K562 (cell line): Measurements from ENCODE around the gene MSL2. TPM values are rescaled to one million over a fixed set of nuclear protein-coding genes. Genes with fewer than 3 reads are reported as not detected.

Experiments
- ATAC-seq: fragments of 200-7000 bp; cut with Tn5 transposase; 3 replicates; pipeline ENCODE4 v1.9.1; 2020; ENCODE audit warnings: moderate library complexity
- BruUV-seq: library from RNA; stranded (reverse); fragments of 400-500 nt; replicated peaks from 2 replicates; lab custom pipeline; 2021; lab: Mats Ljungman, UMichigan
- CTCF ChIA-PET: fragments of 300-600 bp; formaldehyde crosslinking; extraction: SDS; loops from one replicate; lab custom pipeline; 2021; ENCODE audit warnings: low intra/inter-chr PET ratio; lab: Yijun Ruan, JAX
- POLR2A ChIA-PET: fragments of 300-600, 350-650 bp; sonication (Branson Sonifier 250); formaldehyde crosslinking; extraction: SDS; loops from one replicate; lab custom pipeline; 2021; ENCODE audit warnings: antibody characterized with exemption, inconsistent platforms; lab: Yijun Ruan, JAX
- DNase-seq, 4 experiments: peaks; one replicate each; pipeline versions ENCODE4 v3.0.0 to v3.0.0-alpha.2; 2011 to 2018; ENCODE audit warnings: low spot score in 3 of 4, mixed read lengths in 3 of 4; ENCODE audit errors: extremely low read depth in 1 of 4
- FAIRE-seq: peaks from 2 replicates; lab custom pipeline; 2011; peaks lifted over from hg19 to GRCh38; lab: Jason Lieb, UNC
- H2AFZ ChIP-seq: 2 replicates; pipeline ENCODE4 v1.6.0; 2011; ENCODE audit warnings: low read depth, low read length, control low read depth, inconsistent platforms
- H3K27ac ChIP-seq: fragments of 200-600 bp; 3 replicates; pipeline ENCODE4 v1.8.0; 2011; ENCODE audit warnings: low read depth, mild to moderate bottlenecking, control low read depth, inconsistent platforms, low read length, moderate library complexity, mixed read lengths; ENCODE audit errors: extremely low read depth
- H3K27me3 ChIP-seq, 2 experiments: fragments of 300-600 bp in 1 of 2; 2 replicates in 1 of 2; 3 replicates in 1 of 2; pipeline versions ENCODE4 v1.6.0 to v1.8.0; 2011; ENCODE audit warnings: inconsistent platforms in 2 of 2, low read length in 2 of 2, mild to moderate bottlenecking in 1 of 2, mixed read lengths in 1 of 2, moderate library complexity in 1 of 2; ENCODE audit not compliant: control insufficient read depth in 2 of 2, insufficient read depth in 2 of 2
- H3K36me3 ChIP-seq: fragments of 300-600 bp; 3 replicates; pipeline ENCODE4 v1.8.0; 2011; ENCODE audit warnings: mild to moderate bottlenecking, low read length, inconsistent platforms; ENCODE audit not compliant: control insufficient read depth, insufficient read depth
- H3K4me1 ChIP-seq, 2 experiments: fragments of 200-600 bp in 1 of 2; replicated peaks in 1 of 2; 2 replicates in 1 of 2; 3 replicates in 1 of 2; pipeline versions ENCODE4 v1.5.1 to v1.8.0; 2011; ENCODE audit warnings: inconsistent platforms in 2 of 2, low read length in 2 of 2, mild to moderate bottlenecking in 1 of 2, mixed read lengths in 1 of 2, moderate library complexity in 1 of 2; ENCODE audit not compliant: control insufficient read depth in 2 of 2, insufficient read depth in 2 of 2
- H3K4me2 ChIP-seq: 2 replicates; pipeline ENCODE4 v1.6.1; 2011; ENCODE audit warnings: low read length, control low read depth, inconsistent platforms, mixed read lengths; ENCODE audit not compliant: insufficient read depth
- H3K4me3 ChIP-seq: fragments of 200-600 bp; sonication (generic), shearing (Covaris generic); 2 replicates; pipeline ENCODE4 v1.5.1; 2016; ENCODE audit warnings: control low read depth, inconsistent platforms
- H3K79me2 ChIP-seq: fragments of 200-600 bp; 3 replicates; pipeline ENCODE4 v1.8.0; 2011; ENCODE audit warnings: low read length, inconsistent platforms; ENCODE audit not compliant: control insufficient read depth, insufficient read depth
- H3K9ac ChIP-seq, 2 experiments: 2 replicates each; pipeline versions ENCODE4 v1.6.0 to v1.6.1; 2011; ENCODE audit warnings: low read depth in 2 of 2, low read length in 2 of 2, control low read depth in 1 of 2, inconsistent platforms in 1 of 2, mild to moderate bottlenecking in 1 of 2, mixed read lengths in 1 of 2; ENCODE audit not compliant: insufficient read depth in 1 of 2
- H3K9me1 ChIP-seq: one replicate; pipeline ENCODE4 v1.6.0; 2011; ENCODE audit warnings: inconsistent platforms, mild to moderate bottlenecking, low read length, moderate library complexity; ENCODE audit not compliant: control insufficient read depth, insufficient read depth
- H3K9me3 ChIP-seq: replicated peaks from 2 replicates; pipeline ENCODE4 v1.5.1; 2011; ENCODE audit warnings: low read depth, low read length, inconsistent platforms; ENCODE audit not compliant: control insufficient read depth, insufficient read depth
- H4K20me1 ChIP-seq: replicated peaks from 2 replicates; pipeline ENCODE4 v1.6.1; 2011; ENCODE audit warnings: low read length, inconsistent platforms, mixed read lengths; ENCODE audit not compliant: control insufficient read depth, insufficient read depth
- CREB3L1 ChIP-seq: fragments of 450-650 bp; IDR thresholded peaks from 2 replicates; pipeline ENCODE4 v1.6.1; 2014; ENCODE audit warnings: low read depth, mild to moderate bottlenecking, moderate library complexity, borderline replicate concordance
- HDAC3 ChIP-seq: fragments of 450-650 bp; IDR thresholded peaks from 2 replicates; pipeline ENCODE4 v1.6.1; 2018; ENCODE audit warnings: borderline replicate concordance, mild to moderate bottlenecking, moderate library complexity; ENCODE audit not compliant: partially characterized antibody
- WGBS: fragments of 100-300 bp; shearing (Covaris generic); methylation state at CpG from one replicate; pipeline ENCODE4 v1.1.6; 2016; ENCODE audit warnings: low coverage, mixed read lengths; ENCODE audit not compliant: insufficient coverage; ENCODE audit errors: missing lambda C conversion rate; 5-methylcytosine and 5-hydroxymethylcytosine counted together
- in situ Hi-C: fragments of 300-500 bp; cut with MboI; formaldehyde crosslinking; loops from 4 replicates; pipeline ENCODE4 v1.15.0; 2018; ENCODE audit warnings: inconsistent platforms, mixed read lengths
- intact Hi-C: fragments of 100-400 bp; cut with micrococcal nuclease; formaldehyde crosslinking; loops from 2 replicates; pipeline ENCODE4 v1.14.2; 2022
- polyA plus RNA-seq, 8 experiments: library from polyadenylated mRNA; depleted of rRNA in 4 of 8; stranded (reverse) in 5 of 8; unstranded in 3 of 8; fragments of >200 nt; fragmentation: Nextera tagmentation in 2 of 8; fragmentation: Illumina TruSeq in 1 of 8; extraction: Ambion mirVana in 2 of 8; extraction: Trizol in 1 of 8; gene quantifications; 2 replicates each; pipeline versions ENCODE4 v1.2.1 to v1.2.3, GENCODE V29; 2011 to 2014; ENCODE audit warnings: inconsistent platforms in 1 of 8, missing spikeins in 1 of 8
- total RNA-seq, 7 experiments: library from RNA; depleted of rRNA in 6 of 7; stranded (reverse); fragments of >200 nt in 6 of 7; fragmentation: Illumina TruSeq in 2 of 7; extraction: Trizol in 2 of 7; gene quantifications; 2 replicates each; pipeline versions ENCODE4 v1.2.1 to v1.2.3, GENCODE V29; 2011 to 2021; ENCODE audit warnings: low replicate concordance in 1 of 7

MSL2 gene
- total and polyA plus RNA-seq, 9 of the 15 experiments (the other 6 are each of a cell fraction or from before 2014, with no cell fraction given) = 1.9 to 19.9 (median 9.1) TPM

GRCh38 chr3:136237961-136238649 lies 42.0 kb upstream of the MSL2 start:
- H3K27ac ChIP-seq = no peak overlapping the region
- POLR2A ChIA-PET = interaction anchor here (0.6 kb wide), 1 partner anchor 45 kb away, joined by 4 read pairs; no protein-coding TSS in a partner anchor
- no peak for FAIRE-seq

More at GRCh38 chr3:136237961-136238649, 42.0 kb upstream of the MSL2 start:
- no peak for ATAC-seq
- CTCF ChIA-PET = no interaction called here
- Histone ChIP-seq H3K79me2 (no peaks in the 10 kb centered on the region), H3K4me3 (no peak overlapping the region), H3K9me1 (no peaks in the 10 kb centered on the region), H3K36me3 (no peaks in the 10 kb centered on the region), H3K9me3 (no peaks in the 10 kb centered on the region), H3K4me1 (no peaks in the 10 kb centered on the region), H3K4me2 (no peak overlapping the region), H3K27me3 (peaks cover 0 to 3% of the 10 kb centered on the region in 2 experiments; a peak in 1 of 5 replicates), H3K9ac (no peak overlapping the region), H4K20me1 (no peaks in the 10 kb centered on the region), H2AFZ (no peak overlapping the region)
- no TSS peak for BruUV-seq
- no peak for DNase-seq
- in situ Hi-C loops (no loop called here), intact Hi-C loops (no loop called here)
- 12% methylated on average over 4 of the region's 4 CpGs for WGBS
- TF ChIP-seq HDAC3 (no peak), CREB3L1 (no peak)
